Transverse colon (tissue), 4 donors: ENCODE measurements around the gene PSMG2. TPM values are rescaled to one million over a fixed set of nuclear protein-coding genes. Genes with fewer than 3 reads are reported as not detected.

Experiments used
- DNase-seq: peaks from one replicate; pipeline ENCODE4 v3.0.0-alpha.2; 2019
- H3K27ac ChIP-seq, 4 donors: fragments of 200-600 bp; sonication (generic); 2 replicates each; pipeline ENCODE4 v1.5.1; 2016 to 2018; ENCODE audit warnings: inconsistent platforms in 4 of 4
- H3K27me3 ChIP-seq: fragments of 200-600 bp; sonication (generic); 2 replicates; pipeline ENCODE4 v1.5.1; 2017; ENCODE audit warnings: inconsistent platforms
- H3K36me3 ChIP-seq, 4 donors: fragments of 200-600 bp; sonication (generic); 2 replicates each; pipeline ENCODE4 v1.5.1; 2017 to 2019; ENCODE audit warnings: inconsistent platforms in 4 of 4
- H3K4me1 ChIP-seq, 4 donors: fragments of 200-600 bp; sonication (generic); 2 replicates each; pipeline ENCODE4 v1.5.1; 2017 to 2020; ENCODE audit warnings: inconsistent platforms in 4 of 4
- H3K4me3 ChIP-seq, 4 donors: fragments of 200-600 bp; sonication (generic); 1 replicate in 1 of 4; 2 replicates in 3 of 4; pipeline versions ENCODE4 v1.5.1 to v1.6.1; 2017 to 2019; ENCODE audit warnings: inconsistent platforms in 4 of 4
- H3K9me3 ChIP-seq, 2 donors: fragments of 200-600 bp; sonication (generic); 2 replicates each; pipeline ENCODE4 v1.5.1; 2017 to 2019; ENCODE audit warnings: inconsistent platforms in 2 of 2
- CTCF ChIP-seq, 5 experiments: fragments of 200-600 bp in 3 of 5; fragments of 450-650 bp in 2 of 5; sonication (generic) in 3 of 5; IDR thresholded peaks; 1 replicate in 2 of 5; 2 replicates in 3 of 5; pipeline ENCODE4 v1.5.1; 2016 to 2017; ENCODE audit warnings: antibody characterized with exemption in 5 of 5, inconsistent platforms in 3 of 5, mild to moderate bottlenecking in 2 of 5, moderate library complexity in 1 of 5
- EP300 ChIP-seq: sonication (generic); formaldehyde crosslinking; IDR thresholded peaks from one replicate; pipeline ENCODE4 v1.6.1; 2017; ENCODE audit warnings: antibody characterized with exemption, low read depth
- POLR2A ChIP-seq: fragments of 450-650 bp; IDR thresholded peaks from one replicate; pipeline ENCODE4 v1.6.1; 2016; ENCODE audit warnings: antibody characterized with exemption, mild to moderate bottlenecking, moderate library complexity
- POLR2AphosphoS5 ChIP-seq, 3 donors: sonication (generic); formaldehyde crosslinking; IDR thresholded peaks; one replicate each; pipeline ENCODE4 v1.6.1; 2016; ENCODE audit warnings: antibody characterized with exemption in 3 of 3
- WGBS, 2 donors: methylation state at CpG; one replicate each; pipeline ENCODE4 v1.1.5; 2018; ENCODE audit warnings: low coverage in 1 of 2; 5-methylcytosine and 5-hydroxymethylcytosine counted together
- in situ Hi-C, 4 donors: fragments of 200-750 bp; cut with MboI; loops; one replicate each; pipeline versions ENCODE4 v1.15.0 to v1.15.1; 2017; ENCODE audit warnings: low sequenced_read_pairs in 3 of 4, low pct_ligation_motif_present in 1 of 4, low pct_unique_long_range_greater_than_20kb in 1 of 4
- intact Hi-C: fragments of 100-400 bp; cut with DNase I; formaldehyde crosslinking; loops from one replicate; pipeline ENCODE4 v1.15.1; 2023; ENCODE audit warnings: low total_unique reads
- total RNA-seq, 4 donors: library from RNA; depleted of rRNA; stranded (reverse); fragments of >200 nt; gene quantifications; one replicate each; pipeline ENCODE4 v1.1.0, GENCODE V29; 2016

Gene PSMG2
- total RNA-seq, 4 donors from 2014 or later: 14.7 to 80.4 (median 55.0) TPM

GRCh38 chr18:12766986-12767433, 64.2 kb downstream of the PSMG2 start:
- no peaks in the 10 kb centered on the region for H3K4me1 ChIP-seq
- H3K9me3 ChIP-seq: no peaks in the 10 kb centered on the region
- in situ Hi-C loops: loop anchor here in 1 of 4 donors (10.0 kb wide), 1 partner anchor 128 kb away; no protein-coding TSS in a partner anchor
- no peak overlapping the region for H3K4me3 ChIP-seq
- no peaks in the 10 kb centered on the region for H3K27me3 ChIP-seq
- no peak for TF ChIP-seq CTCF (IDR thresholded peaks at IDR 0.05)
- no peak for TF ChIP-seq POLR2A
- no peak for TF ChIP-seq POLR2AphosphoS5 (IDR thresholded peaks at IDR 0.05)
- no peak for TF ChIP-seq EP300
- intact Hi-C loops: no loop called here
- WGBS, 2 donors: 72% methylated on average over 13 of the region's 13 CpGs; no CpG with 5 or more reads in 1 of the 2 donors
- H3K27ac ChIP-seq: no peak overlapping the region
- no peaks in the 10 kb centered on the region for H3K36me3 ChIP-seq
- DNase-seq: no peak

- Histone ChIP-seq H3K36me3 (no peaks in the 10 kb centered on the region), H3K4me1 (no peaks in the 10 kb centered on the region), H3K9me3 (no peaks in the 10 kb centered on the region), H3K27ac (no peak overlapping the region), H3K4me3 (no peak overlapping the region), H3K27me3 (no peaks in the 10 kb centered on the region)
- no peak for DNase-seq
- WGBS, 2 donors: 93% methylated on average over 9 of the region's 9 CpGs; no CpG with 5 or more reads in 1 of the 2 donors
- no peak for TF ChIP-seq EP300
- TF ChIP-seq CTCF (IDR thresholded peaks at IDR 0.05): no peak
- no peak for TF ChIP-seq POLR2AphosphoS5 (IDR thresholded peaks at IDR 0.05)
- no peak for TF ChIP-seq POLR2A
- intact Hi-C loops: no loop called here
- in situ Hi-C loops: loop anchor here in 1 of 4 donors (10.0 kb wide), 1 partner anchor 127 kb away; no protein-coding TSS in a partner anchor
Observed at GRCh38 chr18:12767580-12768155, 64.8 kb downstream of the PSMG2 start.

GRCh38 chr18:12768625-12769024, 65.8 kb downstream of the PSMG2 start:
- Histone ChIP-seq H3K36me3 (no peaks in the 10 kb centered on the region), H3K4me3 (no peak overlapping the region), H3K9me3 (no peaks in the 10 kb centered on the region), H3K4me1 (no peaks in the 10 kb centered on the region), H3K27me3 (no peaks in the 10 kb centered on the region), H3K27ac (no peak overlapping the region)
- TF ChIP-seq POLR2A (no peak), POLR2AphosphoS5 (IDR thresholded peaks at IDR 0.05) (no peak), CTCF (IDR thresholded peaks at IDR 0.05) (no peak), EP300 (no peak)
- WGBS, 2 donors: 62% methylated on average over 3 of the region's 3 CpGs; no CpG with 5 or more reads in 1 of the 2 donors
- no peak for DNase-seq
- intact Hi-C loops: no loop called here
- in situ Hi-C loops: loop anchor here in 1 of 4 donors (10.0 kb wide), 1 partner anchor 126 kb away; no protein-coding TSS in a partner anchor

GRCh38 chr18:12769136-12769535, 66.3 kb downstream of the PSMG2 start:
- TF ChIP-seq POLR2A: no peak
- no peak for TF ChIP-seq CTCF (IDR thresholded peaks at IDR 0.05)
- no peak for TF ChIP-seq EP300
- no peak for TF ChIP-seq POLR2AphosphoS5 (IDR thresholded peaks at IDR 0.05)
- H3K27ac ChIP-seq: no peak overlapping the region
- WGBS, 2 donors: 90 to 100% methylated on average over 2 to 3 of the region's 3 CpGs
- H3K27me3 ChIP-seq: no peaks in the 10 kb centered on the region
- no peaks in the 10 kb centered on the region for H3K36me3 ChIP-seq
- no peak overlapping the region for H3K4me3 ChIP-seq
- H3K4me1 ChIP-seq: no peaks in the 10 kb centered on the region
- DNase-seq: no peak
- intact Hi-C loops (no loop called here), in situ Hi-C loops (loop anchor here in 1 of 4 donors (10.0 kb wide), 1 partner anchor 126 kb away; no protein-coding TSS in a partner anchor)
- no peaks in the 10 kb centered on the region for H3K9me3 ChIP-seq
